ENCODE results near the gene AGBL1. TPM values are rescaled to one million over a fixed set of nuclear protein-coding genes. Genes with fewer than 3 reads are reported as not detected.

AGBL1 gene
- total RNA-seq, 1 donor from 2014 or later, result 5.5 TPM

DNA sequence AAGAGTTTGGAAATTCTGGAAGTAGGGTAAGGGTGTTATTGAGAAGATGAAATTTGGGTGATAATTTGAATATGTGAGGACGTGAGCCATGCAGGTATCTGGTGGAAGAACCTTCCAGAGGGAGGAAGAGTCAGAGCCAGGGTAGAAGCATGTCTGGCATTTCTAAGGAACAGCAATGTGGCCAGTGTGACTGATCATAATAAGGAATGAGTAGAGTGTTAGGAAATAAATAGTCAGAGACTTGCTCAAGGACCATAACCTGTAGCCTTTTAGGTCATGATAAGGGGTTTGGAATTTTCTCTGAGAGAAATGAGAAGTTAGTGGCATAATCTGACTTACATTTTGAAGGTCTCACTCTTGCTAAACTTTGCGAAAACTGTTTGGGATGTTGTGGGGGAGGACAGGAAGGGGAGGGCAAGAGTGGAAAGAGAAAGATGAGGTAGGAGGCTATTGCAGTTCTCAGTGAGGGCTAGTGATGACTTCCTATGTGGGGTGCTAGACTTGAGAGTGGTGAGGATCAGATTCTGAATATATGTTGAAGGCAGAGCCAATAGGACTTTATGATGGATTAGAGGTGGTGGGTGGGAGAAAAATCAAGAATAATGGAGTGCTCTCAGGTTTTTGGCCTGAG, 568.3 kb downstream of the AGBL1 start:
- Mint-ChIP-seq H3K9me3 (no peaks in the 10 kb centered on the region), H3K27me3 (ENCODE audit: insufficient read depth, low read depth) (no peaks in the 10 kb centered on the region), H3K36me3 (no peaks in the 10 kb centered on the region), H3K27ac (no peak overlapping the region), H3K4me1 (peaks cover 14% of the 10 kb centered on the region), H3K4me3 (no peak overlapping the region)
- no peaks in the 10 kb centered on the region for H3K27me3 ChIP-seq
- H4K20me1 ChIP-seq (ENCODE audit: low read depth), result no peaks in the 10 kb centered on the region
- H3F3A ChIP-seq (ENCODE audit: low read depth), result no peaks in the 10 kb centered on the region
- no peak overlapping the region for H3K4me3 ChIP-seq
- no peak overlapping the region for H2AFZ ChIP-seq (replicated peaks)
- H3K27ac ChIP-seq, result no peak overlapping the region
- H3K9ac ChIP-seq, result no peak overlapping the region
- H3K36me3 ChIP-seq, result no peaks in the 10 kb centered on the region
- H3K79me2 ChIP-seq (ENCODE audit: low read depth), result no peaks in the 10 kb centered on the region
- DNase-seq (ENCODE audit: low spot score), result no peak
- no peak for TF ChIP-seq EZH2phosphoT487 (IDR thresholded peaks at IDR 0.05)
- TF ChIP-seq, protein P1, sequence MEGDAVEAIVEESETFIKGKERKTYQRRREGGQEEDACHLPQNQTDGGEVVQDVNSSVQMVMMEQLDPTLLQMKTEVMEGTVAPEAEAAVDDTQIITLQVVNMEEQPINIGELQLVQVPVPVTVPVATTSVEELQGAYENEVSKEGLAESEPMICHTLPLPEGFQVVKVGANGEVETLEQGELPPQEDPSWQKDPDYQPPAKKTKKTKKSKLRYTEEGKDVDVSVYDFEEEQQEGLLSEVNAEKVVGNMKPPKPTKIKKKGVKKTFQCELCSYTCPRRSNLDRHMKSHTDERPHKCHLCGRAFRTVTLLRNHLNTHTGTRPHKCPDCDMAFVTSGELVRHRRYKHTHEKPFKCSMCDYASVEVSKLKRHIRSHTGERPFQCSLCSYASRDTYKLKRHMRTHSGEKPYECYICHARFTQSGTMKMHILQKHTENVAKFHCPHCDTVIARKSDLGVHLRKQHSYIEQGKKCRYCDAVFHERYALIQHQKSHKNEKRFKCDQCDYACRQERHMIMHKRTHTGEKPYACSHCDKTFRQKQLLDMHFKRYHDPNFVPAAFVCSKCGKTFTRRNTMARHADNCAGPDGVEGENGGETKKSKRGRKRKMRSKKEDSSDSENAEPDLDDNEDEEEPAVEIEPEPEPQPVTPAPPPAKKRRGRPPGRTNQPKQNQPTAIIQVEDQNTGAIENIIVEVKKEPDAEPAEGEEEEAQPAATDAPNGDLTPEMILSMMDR (IDR thresholded peaks at IDR 0.05), result no peak
- TF ChIP-seq EZH2 (IDR thresholded peaks at IDR 0.05), result no peak
- no peaks in the 10 kb centered on the region for H3K9me3 ChIP-seq (ENCODE audit: low read depth)
- H3K4me2 ChIP-seq, result no peak overlapping the region
- H3K4me1 ChIP-seq, result no peaks in the 10 kb centered on the region

DNA sequence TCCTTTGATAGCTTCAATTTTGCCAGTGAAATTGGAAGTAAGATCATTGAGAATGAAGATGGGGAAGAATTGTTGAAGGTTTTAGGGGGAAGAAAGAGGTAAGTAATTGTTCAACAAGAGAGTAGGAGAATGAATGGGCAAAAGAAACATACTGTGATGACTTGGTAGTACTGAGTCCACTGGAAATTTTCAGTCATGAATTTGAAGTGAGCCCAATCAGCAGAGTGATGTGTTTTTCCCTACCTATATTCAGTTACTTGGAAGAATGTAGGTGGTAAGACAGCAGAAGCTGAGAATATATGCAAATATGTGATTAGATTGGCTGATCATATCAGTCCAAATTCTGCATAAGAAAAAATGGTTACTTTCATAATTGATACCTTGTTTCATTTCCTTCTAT, 569.6 kb downstream of the AGBL1 start:
- TF ChIP-seq, protein P1 (IDR thresholded peaks at IDR 0.05), result no peak
- no peaks in the 10 kb centered on the region for H3K9me3 Mint-ChIP-seq

DNA sequence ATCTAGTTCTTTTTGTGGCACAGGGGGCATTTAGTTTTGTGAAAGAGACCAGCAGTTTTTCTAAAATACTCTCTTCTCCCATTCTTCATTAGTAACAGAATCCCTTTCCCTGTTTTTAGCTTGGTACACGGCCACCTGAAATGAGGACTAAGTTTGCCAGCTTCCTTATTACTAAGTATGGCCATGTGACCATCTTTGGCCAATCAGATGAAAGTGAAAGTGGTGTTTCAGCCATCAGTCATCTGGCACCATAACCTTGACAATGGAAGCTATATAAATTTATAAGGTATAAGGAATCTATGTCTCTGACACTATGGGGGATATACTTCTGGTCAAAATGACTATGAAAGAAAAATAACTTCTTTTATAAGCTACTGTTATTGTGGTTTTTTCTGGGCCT, 570.4 kb downstream of the AGBL1 start:
- H3K36me3 Mint-ChIP-seq, result no peaks in the 10 kb centered on the region
- no peak for DNase-seq (ENCODE audit: low spot score)
- H3K27me3 Mint-ChIP-seq (ENCODE audit: insufficient read depth, low read depth), result no peaks in the 10 kb centered on the region
- Histone ChIP-seq H3K4me1 (peaks cover 8% of the 10 kb centered on the region), H2AFZ (replicated peaks) (no peak overlapping the region), H3K79me2 (ENCODE audit: low read depth) (no peaks in the 10 kb centered on the region), H3K9ac (no peak overlapping the region), H3K9me3 (ENCODE audit: low read depth) (no peaks in the 10 kb centered on the region), H3K36me3 (no peaks in the 10 kb centered on the region), H3K4me2 (no peak overlapping the region), H4K20me1 (ENCODE audit: low read depth) (no peaks in the 10 kb centered on the region), H3K4me3 (no peak overlapping the region), H3K27me3 (no peaks in the 10 kb centered on the region), H3K27ac (no peak overlapping the region), H3F3A (ENCODE audit: low read depth) (no peaks in the 10 kb centered on the region)
- H3K9me3 Mint-ChIP-seq, result no peaks in the 10 kb centered on the region
- TF ChIP-seq, protein P1 (IDR thresholded peaks at IDR 0.05), result no peak
- TF ChIP-seq EZH2phosphoT487 (IDR thresholded peaks at IDR 0.05), result no peak
- no peak for TF ChIP-seq EZH2 (IDR thresholded peaks at IDR 0.05)
- H3K4me1 Mint-ChIP-seq, result peaks cover 20% of the 10 kb centered on the region
- no peak overlapping the region for H3K4me3 Mint-ChIP-seq
- H3K27ac Mint-ChIP-seq, result no peak overlapping the region

More for the DNA sequence above, 569.6 kb downstream of the AGBL1 start:
- H3K4me1 Mint-ChIP-seq, result peaks cover 20% of the 10 kb centered on the region
- Histone ChIP-seq H3F3A (ENCODE audit: low read depth) (no peaks in the 10 kb centered on the region), H3K4me3 (no peak overlapping the region), H2AFZ (replicated peaks) (no peak overlapping the region), H3K4me1 (peaks cover under 1% of the 10 kb centered on the region), H3K4me2 (no peak overlapping the region), H3K9ac (no peak overlapping the region), H3K9me3 (ENCODE audit: low read depth) (no peaks in the 10 kb centered on the region), H3K27ac (no peak overlapping the region), H3K36me3 (no peaks in the 10 kb centered on the region), H4K20me1 (ENCODE audit: low read depth) (no peaks in the 10 kb centered on the region), H3K27me3 (no peaks in the 10 kb centered on the region), H3K79me2 (ENCODE audit: low read depth) (no peaks in the 10 kb centered on the region)
- H3K27ac Mint-ChIP-seq, result no peak overlapping the region
- no peak overlapping the region for H3K4me3 Mint-ChIP-seq
- H3K36me3 Mint-ChIP-seq, result no peaks in the 10 kb centered on the region
- H3K27me3 Mint-ChIP-seq (ENCODE audit: insufficient read depth, low read depth), result no peaks in the 10 kb centered on the region
- no peak for DNase-seq (ENCODE audit: low spot score)

All from neural progenitor cell (in vitro differentiated cells).